HEK293T (cell line): ENCODE results near the gene ACTR3.
A peak's percentile ranks its signal among the peaks of the same experiment; 100 is the strongest.

Experiments
- CTCF ChIA-PET: fragments of 350-600 bp; formaldehyde crosslinking; extraction: SDS; loops from one replicate; lab custom pipeline; 2021; ENCODE audit warnings: antibody characterized with exemption, inconsistent platforms; lab: Yijun Ruan, JAX
- POLR2A ChIA-PET: fragments of 350-600 bp; formaldehyde crosslinking; extraction: SDS; loops from one replicate; lab custom pipeline; 2020; ENCODE audit warnings: antibody characterized with exemption, inconsistent platforms; lab: Yijun Ruan, JAX
- DNase-seq: peaks from one replicate; pipeline ENCODE4 v3.0.0; 2012; ENCODE audit warnings: mixed read lengths; ENCODE audit errors: extremely low spot score
- ARNT ChIP-seq: fragments of 450-650 bp; IDR thresholded peaks from 2 replicates; pipeline ENCODE4 v1.6.1; 2017; ENCODE audit warnings: mild to moderate bottlenecking
- BHLHE40 ChIP-seq: fragments of 450-650 bp; IDR thresholded peaks from 2 replicates; pipeline ENCODE4 v1.6.1; 2016; ENCODE audit warnings: mild to moderate bottlenecking, moderate library complexity, borderline replicate concordance
- CTBP1 ChIP-seq: fragments of 450-650 bp; IDR thresholded peaks from 2 replicates; pipeline ENCODE4 v1.6.1; 2016; ENCODE audit warnings: borderline replicate concordance
- ELF4 ChIP-seq: fragments of 450-650 bp; IDR thresholded peaks from 2 replicates; pipeline ENCODE4 v1.6.1; 2017; ENCODE audit warnings: antibody characterized with exemption
- FOXA1 ChIP-seq: fragments of 450-650 bp; IDR thresholded peaks from 2 replicates; pipeline ENCODE4 v1.6.1; 2016; ENCODE audit warnings: mild to moderate bottlenecking
- FOXK2 ChIP-seq: fragments of 450-650 bp; IDR thresholded peaks from 2 replicates; pipeline ENCODE4 v1.6.1; 2016; ENCODE audit warnings: mild to moderate bottlenecking
- FOXM1 ChIP-seq: fragments of 450-650 bp; IDR thresholded peaks from 2 replicates; pipeline ENCODE4 v1.6.1; 2017; ENCODE audit warnings: mild to moderate bottlenecking, borderline replicate concordance
- HDGF ChIP-seq: fragments of 450-650 bp; IDR thresholded peaks from 2 replicates; pipeline ENCODE4 v1.6.1; 2017; ENCODE audit warnings: antibody characterized with exemption, borderline replicate concordance
- L3MBTL2 ChIP-seq: fragments of 450-650 bp; conservative IDR thresholded peaks from 2 replicates; pipeline ENCODE4 v1.6.1; 2016; ENCODE audit warnings: mild to moderate bottlenecking
- LEF1 ChIP-seq: fragments of 450-650 bp; IDR thresholded peaks from 2 replicates; pipeline ENCODE4 v1.6.1; 2017; ENCODE audit warnings: mild to moderate bottlenecking, borderline replicate concordance
- NFRKB ChIP-seq: fragments of 450-650 bp; IDR thresholded peaks from 2 replicates; pipeline ENCODE4 v1.6.1; 2016; ENCODE audit warnings: mild to moderate bottlenecking, moderate library complexity
- PKNOX1 ChIP-seq: fragments of 450-650 bp; IDR thresholded peaks from 2 replicates; pipeline ENCODE4 v1.6.1; 2016
- SP1 ChIP-seq: fragments of 450-650 bp; IDR thresholded peaks from 2 replicates; pipeline ENCODE4 v1.6.1; 2017
- SUZ12 ChIP-seq: fragments of 450-650 bp; IDR thresholded peaks from 2 replicates; pipeline ENCODE4 v1.6.1; 2016; ENCODE audit warnings: mild to moderate bottlenecking
- TARDBP ChIP-seq: fragments of 450-650 bp; IDR thresholded peaks from 2 replicates; pipeline ENCODE4 v1.6.1; 2016
- ZNF384 ChIP-seq: fragments of 450-650 bp; IDR thresholded peaks from 2 replicates; pipeline ENCODE4 v1.6.1; 2016

Gene ACTR3

GRCh38 chr2:113878743-113879142 lies 11.1 kb upstream of the ACTR3 start:
- ChIA-PET CTCF (interaction anchor here (1.1 kb wide), 1 partner anchor 11 kb away, joined by 3 read pairs; the partner anchor contains the start of gene ACTR3), POLR2A (interaction anchor here (0.7 to 1.2 kb wide), 3 partner anchors 10 to 122 kb away, joined by 3 to 4 read pairs (median 4); partner anchors contain the start of genes ACTR3 and SLC35F5)
- no peak for TF ChIP-seq ZNF384
- TF ChIP-seq SP1, result no peak
- no peak for TF ChIP-seq ARNT
- TF ChIP-seq FOXA1, result no peak
- TF ChIP-seq BHLHE40, result no peak
- TF ChIP-seq CTBP1, result no peak
- TF ChIP-seq ELF4, result no peak
- DNase-seq, result peak; percentile 21

- no peak for DNase-seq
- CTCF ChIA-PET, result interaction anchor here (1.1 kb wide), 1 partner anchor 10 kb away, joined by 3 read pairs; the partner anchor contains the start of gene ACTR3
- TF ChIP-seq SUZ12, result no peak
- TF ChIP-seq CTBP1, result no peak
- TF ChIP-seq ARNT, result no peak
- TF ChIP-seq PKNOX1, result no peak
- TF ChIP-seq NFRKB, result no peak
- no peak for TF ChIP-seq HDGF
- TF ChIP-seq BHLHE40, result no peak
- no peak for TF ChIP-seq FOXM1
- TF ChIP-seq ELF4, result no peak
- TF ChIP-seq FOXA1, result no peak
- TF ChIP-seq L3MBTL2, result no peak
- TF ChIP-seq FOXK2, result no peak
- no peak for TF ChIP-seq SP1
- TF ChIP-seq LEF1, result no peak
- no peak for TF ChIP-seq ZNF384
- no peak for TF ChIP-seq TARDBP
- POLR2A ChIA-PET, result interaction anchor here (1.0 to 1.2 kb wide), 2 partner anchors 9 to 123 kb away, joined by 4 read pairs; partner anchors contain the start of gene SLC35F5
These were observed 10.4 kb upstream of the ACTR3 start for GRCh38 chr2:113879457-113879856.

- CTCF ChIA-PET, result no interaction called here
- no peak for TF ChIP-seq NFRKB
- no peak for TF ChIP-seq ARNT
- TF ChIP-seq FOXA1, result no peak
- POLR2A ChIA-PET, result interaction anchor here (0.6 kb wide), 1 partner anchor 10 kb away, joined by 3 read pairs; no protein-coding TSS in a partner anchor
- DNase-seq, result no peak
These were observed 3.3 kb upstream of the ACTR3 start for GRCh38 chr2:113886479-113887008.

GRCh38 chr2:113887009-113887792 lies 2.7 kb upstream of the ACTR3 start:
- POLR2A ChIA-PET, result interaction anchor here (0.6 to 1.4 kb wide), 2 partner anchors 8 to 9 kb away, joined by 3 to 4 read pairs; no protein-coding TSS in a partner anchor
- CTCF ChIA-PET, result no interaction called here
- no peak for DNase-seq
- TF ChIP-seq TARDBP, result no peak
- no peak for TF ChIP-seq SUZ12
- no peak for TF ChIP-seq ZNF384
- TF ChIP-seq PKNOX1, result no peak
- no peak for TF ChIP-seq SP1
- no peak for TF ChIP-seq NFRKB
- TF ChIP-seq ELF4, result no peak
- no peak for TF ChIP-seq CTBP1
- TF ChIP-seq LEF1, result no peak
- no peak for TF ChIP-seq BHLHE40
- TF ChIP-seq FOXK2, result no peak
- no peak for TF ChIP-seq ARNT

- no peak for DNase-seq
- ChIA-PET CTCF (interaction anchor here (0.7 to 1.0 kb wide), 2 partner anchors 10 to 49 kb away, joined by 3 read pairs; no protein-coding TSS in a partner anchor), POLR2A (interaction anchor here (0.9 to 2.9 kb wide), 8 partner anchors 10 to 132 kb away, joined by 3 to 29 read pairs (median 4); partner anchors contain the start of gene SLC35F5)
- TF ChIP-seq ZNF384, result no peak
- TF ChIP-seq HDGF, result no peak
- TF ChIP-seq ARNT, result no peak
- no peak for TF ChIP-seq FOXA1
- TF ChIP-seq SP1, result no peak
- no peak for TF ChIP-seq BHLHE40
- no peak for TF ChIP-seq CTBP1
- no peak for TF ChIP-seq SUZ12
- no peak for TF ChIP-seq ELF4
- TF ChIP-seq PKNOX1, result no peak
- TF ChIP-seq LEF1, result no peak
These were observed 1.0 kb upstream of the ACTR3 start for GRCh38 chr2:113888641-113889470.
